ENCODE measurements around the gene AP4M1. TPM values are rescaled to one million over a fixed set of nuclear protein-coding genes. Genes with fewer than 3 reads are reported as not detected.

The AP4M1 gene
- total and polyA plus RNA-seq, 2 donors (not counting 1 experiment from before 2014, with no cell fraction given) = 17.2 to 19.6 TPM

GRCh38 chr7:100074841-100075240, 26.6 kb upstream of the AP4M1 start:
- H3K36me3 ChIP-seq (ENCODE audit: control insufficient read depth, insufficient read depth, low read length) = peaks cover 46% of the 10 kb centered on the region
- H3K4me2 ChIP-seq (ENCODE audit: extremely low read depth, insufficient read depth, low read length) = no peak overlapping the region
- H3K27ac ChIP-seq (ENCODE audit: insufficient read depth, low read length) = no peak overlapping the region
- no peak overlapping the region for H3K4me3 ChIP-seq (replicated peaks in 1 of 4; ENCODE audit: control extremely low read depth in 1 of 4, insufficient read depth in 1 of 4, low read depth in 3 of 4, low read length in 4 of 4)
- H3K9ac ChIP-seq (ENCODE audit: insufficient read depth, low read length) = no peak overlapping the region
- TF ChIP-seq CTCF (conservative IDR thresholded peaks at IDR 0.05 in 1 of 2, IDR thresholded peaks at IDR 0.05 in 1 of 2; ENCODE audit: low read depth in 1 of 2, low read length in 2 of 2) (no peak), EZH2 (IDR thresholded peaks at IDR 0.05; ENCODE audit: low read length, missing control alignments) (no peak)
- H2AFZ ChIP-seq (ENCODE audit: low read length) = no peak overlapping the region
- H3K4me1 ChIP-seq (ENCODE audit: control insufficient read depth, extremely low read depth, insufficient read depth, low read length) = no peaks in the 10 kb centered on the region
- no peaks in the 10 kb centered on the region for H3K27me3 ChIP-seq (ENCODE audit: control insufficient read depth, insufficient read depth, low read length)
- H3K79me2 ChIP-seq (ENCODE audit: control insufficient read depth, insufficient read depth, low read length) = peaks cover 27% of the 10 kb centered on the region
- DNase-seq (ENCODE audit: low read depth in 2 of 2) = no peak
- peaks cover 15% of the 10 kb centered on the region for H3K9me3 ChIP-seq (ENCODE audit: control insufficient read depth, insufficient read depth, low read depth, low read length)
- H4K20me1 ChIP-seq (ENCODE audit: control insufficient read depth, extremely low read depth, insufficient read depth, low read length) = no peaks in the 10 kb centered on the region

DNA sequence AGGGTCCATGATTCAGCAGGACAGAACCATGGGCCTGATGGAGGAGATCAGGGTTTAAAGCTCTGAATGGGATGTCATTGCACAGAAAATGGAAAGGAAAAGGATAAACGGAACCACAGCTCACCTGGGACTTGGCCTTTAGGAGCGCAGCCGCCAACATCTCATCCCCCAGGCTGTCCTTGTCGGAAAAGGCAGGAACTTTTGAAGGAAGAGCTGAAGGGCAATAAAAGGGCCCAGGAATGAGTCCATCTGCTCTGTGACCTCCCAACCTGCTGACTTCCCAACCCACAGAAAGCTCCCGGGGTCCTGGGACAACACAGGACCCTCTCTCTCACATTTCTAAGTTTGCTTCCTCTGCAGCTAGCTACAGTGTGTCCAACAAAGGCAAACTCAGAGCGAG, 26.0 kb upstream of the AP4M1 start:
- H3K36me3 ChIP-seq (ENCODE audit: control insufficient read depth, insufficient read depth, low read length) = peaks cover 44% of the 10 kb centered on the region
- no peak for DNase-seq (ENCODE audit: low read depth in 2 of 2)
- peaks cover 33% of the 10 kb centered on the region for H3K79me2 ChIP-seq (ENCODE audit: control insufficient read depth, insufficient read depth, low read length)
- no peaks in the 10 kb centered on the region for H3K27me3 ChIP-seq (ENCODE audit: control insufficient read depth, insufficient read depth, low read length)
- peaks cover 3% of the 10 kb centered on the region for H3K4me1 ChIP-seq (ENCODE audit: control insufficient read depth, extremely low read depth, insufficient read depth, low read length)
- H2AFZ ChIP-seq (ENCODE audit: low read length) = no peak overlapping the region
- no peak overlapping the region for H3K27ac ChIP-seq (ENCODE audit: insufficient read depth, low read length)
- H3K9ac ChIP-seq (ENCODE audit: insufficient read depth, low read length) = no peak overlapping the region
- no peak overlapping the region for H3K4me2 ChIP-seq (ENCODE audit: extremely low read depth, insufficient read depth, low read length)
- H3K9me3 ChIP-seq (ENCODE audit: control insufficient read depth, insufficient read depth, low read depth, low read length) = peaks cover 15% of the 10 kb centered on the region
- TF ChIP-seq EZH2 (IDR thresholded peaks at IDR 0.05; ENCODE audit: low read length, missing control alignments) (no peak), CTCF (conservative IDR thresholded peaks at IDR 0.05 in 1 of 2, IDR thresholded peaks at IDR 0.05 in 1 of 2; ENCODE audit: low read depth in 1 of 2, low read length in 2 of 2) (no peak)
- no peak overlapping the region for H3K4me3 ChIP-seq (replicated peaks in 1 of 4; ENCODE audit: control extremely low read depth in 1 of 4, insufficient read depth in 1 of 4, low read depth in 3 of 4, low read length in 4 of 4)
- H4K20me1 ChIP-seq (ENCODE audit: control insufficient read depth, extremely low read depth, insufficient read depth, low read length) = no peaks in the 10 kb centered on the region

- Histone ChIP-seq H2AFZ (ENCODE audit: low read length) (no peak overlapping the region), H3K36me3 (ENCODE audit: control insufficient read depth, insufficient read depth, low read length) (peaks cover 32% of the 10 kb centered on the region), H3K27ac (ENCODE audit: insufficient read depth, low read length) (no peak overlapping the region), H4K20me1 (ENCODE audit: control insufficient read depth, extremely low read depth, insufficient read depth, low read length) (no peaks in the 10 kb centered on the region), H3K4me2 (ENCODE audit: extremely low read depth, insufficient read depth, low read length) (no peak overlapping the region), H3K4me1 (ENCODE audit: control insufficient read depth, extremely low read depth, insufficient read depth, low read length) (peaks cover 3% of the 10 kb centered on the region), H3K9me3 (ENCODE audit: control insufficient read depth, insufficient read depth, low read depth, low read length) (peaks cover 3% of the 10 kb centered on the region), H3K27me3 (ENCODE audit: control insufficient read depth, insufficient read depth, low read length) (no peaks in the 10 kb centered on the region), H3K4me3 (replicated peaks in 1 of 4; ENCODE audit: control extremely low read depth in 1 of 4, insufficient read depth in 1 of 4, low read depth in 3 of 4, low read length in 4 of 4) (no peak overlapping the region), H3K79me2 (ENCODE audit: control insufficient read depth, insufficient read depth, low read length) (peaks cover 43% of the 10 kb centered on the region), H3K9ac (ENCODE audit: insufficient read depth, low read length) (no peak overlapping the region)
- TF ChIP-seq CTCF (conservative IDR thresholded peaks at IDR 0.05 in 1 of 2, IDR thresholded peaks at IDR 0.05 in 1 of 2; ENCODE audit: low read depth in 1 of 2, low read length in 2 of 2) = no peak
- TF ChIP-seq EZH2 (IDR thresholded peaks at IDR 0.05; ENCODE audit: low read length, missing control alignments) = no peak
- no peak for DNase-seq (ENCODE audit: low read depth in 2 of 2)
Observed at GRCh38 chr7:100077205-100077604, 24.2 kb upstream of the AP4M1 start.

Data from fibroblast of lung (primary cell).